Hematopoietic multipotent progenitor cell (in vitro differentiated cells): ENCODE data around the gene DDA1. TPM values are rescaled to one million over a fixed set of nuclear protein-coding genes. Genes with fewer than 3 reads are reported as not detected.

Experiments
- DNase-seq, 3 donors: peaks; one replicate each; pipeline ENCODE4 v3.0.0-alpha.2; 2011 to 2015; ENCODE audit warnings: low read depth in 2 of 3, low spot score in 2 of 3
- total RNA-seq: library from RNA; depleted of rRNA; stranded (reverse); fragments of >200 nt; gene quantifications from one replicate; pipeline ENCODE4 v1.2.3, GENCODE V29; 2012

DDA1 gene
- total RNA-seq, 1 donor: 12.4 TPM

- DNase-seq: peak in 1 of 3 donors; percentile 19
Measured at GRCh38 chr19:17309965-17310461, 650 bp downstream of the DDA1 start.

- no peak for DNase-seq
Measured at GRCh38 chr19:17311455-17312188, 2.3 kb downstream of the DDA1 start.

GRCh38 chr19:17312189-17313113 lies 3.1 kb downstream of the DDA1 start:
- no peak for DNase-seq

- no peak for DNase-seq
Measured at GRCh38 chr19:17314007-17314593, 4.7 kb downstream of the DDA1 start.

GRCh38 chr19:17318966-17319365 lies 9.6 kb downstream of the DDA1 start:
- DNase-seq: no peak

GRCh38 chr19:17319473-17320238 lies 10.3 kb downstream of the DDA1 start:
- no peak for DNase-seq

- no peak for DNase-seq
Measured at GRCh38 chr19:17320435-17320834, 11.1 kb downstream of the DDA1 start.

- DNase-seq: no peak
Measured at GRCh38 chr19:17321655-17322489, 12.5 kb downstream of the DDA1 start.

- DNase-seq: no peak
Measured at GRCh38 chr19:17322854-17323253, 13.5 kb downstream of the DDA1 start.

- DNase-seq: no peak
Measured at GRCh38 chr19:17323300-17323963, 14.1 kb downstream of the DDA1 start.

GRCh38 chr19:17323964-17324332 lies 14.6 kb downstream of the DDA1 start:
- no peak for DNase-seq

- no peak for DNase-seq
Measured at GRCh38 chr19:17324357-17325114, 15.2 kb downstream of the DDA1 start.

- no peak for DNase-seq
Measured at GRCh38 chr19:17325133-17325532, 15.8 kb downstream of the DDA1 start.

- no peak for DNase-seq
Measured at GRCh38 chr19:17325881-17326594, 16.7 kb downstream of the DDA1 start.

GRCh38 chr19:17326595-17326966 lies 17.2 kb downstream of the DDA1 start:
- DNase-seq: no peak

GRCh38 chr19:17327068-17327653 lies 17.8 kb downstream of the DDA1 start:
- DNase-seq: no peak
